Stimulated activated CD4-positive, alpha-beta T cell treated with anti-CD3 and anti-CD28 coated beads, Interleukin-1b, Interleukin-23, amount 100 ng/mL, for 48 hours (primary cell): Measurements from ENCODE around the gene TBC1D14.
"Not testable (repeated sequence)": the region's sequence is repeated elsewhere in the genome, so short reads cannot be mapped to it uniquely, and the experiment has no call there.

ENCODE experiments used
- DNase-seq: peaks from one replicate; pipeline ENCODE4 v3.0.0-alpha.2; 2020

TBC1D14 gene

DNA sequence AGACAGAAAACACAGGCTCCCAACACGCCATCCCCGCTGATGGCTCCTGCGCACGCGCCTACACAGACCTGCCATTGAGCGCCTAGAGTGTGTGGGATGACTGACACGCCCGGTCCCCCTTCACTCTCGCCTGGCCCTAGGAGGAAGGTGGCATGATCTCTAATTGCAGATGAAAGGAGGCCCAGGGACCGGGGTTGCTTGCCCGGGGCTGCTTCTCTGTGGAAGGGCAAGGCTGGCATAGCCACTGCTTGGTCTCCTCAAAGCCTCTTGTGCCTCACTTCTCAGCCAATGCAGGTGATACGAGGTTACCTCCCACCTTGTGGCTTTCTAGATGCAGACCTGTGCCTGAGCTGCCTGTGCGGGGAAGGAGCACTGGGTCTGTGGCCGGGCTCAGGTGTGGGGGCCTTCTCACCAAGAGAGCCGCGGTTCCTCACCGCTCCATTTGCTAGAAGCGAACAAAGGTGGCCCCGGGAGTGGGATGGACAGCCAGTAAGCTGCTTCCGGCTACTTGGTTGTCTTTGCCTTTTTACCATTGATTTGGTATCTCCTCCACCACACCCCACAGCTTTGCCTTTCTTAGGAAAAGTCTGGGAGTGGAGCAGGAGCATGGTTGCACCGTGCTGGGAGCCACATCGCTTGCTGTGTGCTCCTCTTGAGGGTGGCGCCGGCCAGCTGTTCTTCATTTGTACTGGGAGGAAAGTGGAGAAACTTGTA is 47.0 kb downstream of the TBC1D14 start:
- no peak for DNase-seq

GRCh38 chr4:6957148-6957520 is 47.5 kb downstream of the TBC1D14 start:
- no peak for DNase-seq

DNA sequence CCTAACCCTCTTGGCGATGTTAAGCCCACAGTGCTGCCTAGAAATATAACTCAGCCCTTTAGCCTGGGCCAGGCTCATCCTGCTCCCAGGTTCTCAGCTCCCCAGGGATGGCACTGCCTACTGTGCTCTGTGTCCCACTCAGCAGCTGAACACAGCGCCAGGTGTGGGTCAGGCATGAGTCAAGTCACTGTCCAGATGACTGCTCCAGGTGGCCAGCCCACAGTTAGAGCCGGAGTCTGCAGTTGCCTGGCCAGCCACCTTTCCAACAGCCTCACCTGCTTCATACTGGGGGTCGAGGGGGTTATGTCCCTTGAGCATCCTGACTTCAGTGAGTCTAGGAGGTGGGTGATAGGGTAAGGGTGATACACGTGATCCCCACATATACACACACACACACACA is 48.4 kb downstream of the TBC1D14 start:
- DNase-seq, result no peak

DNA sequence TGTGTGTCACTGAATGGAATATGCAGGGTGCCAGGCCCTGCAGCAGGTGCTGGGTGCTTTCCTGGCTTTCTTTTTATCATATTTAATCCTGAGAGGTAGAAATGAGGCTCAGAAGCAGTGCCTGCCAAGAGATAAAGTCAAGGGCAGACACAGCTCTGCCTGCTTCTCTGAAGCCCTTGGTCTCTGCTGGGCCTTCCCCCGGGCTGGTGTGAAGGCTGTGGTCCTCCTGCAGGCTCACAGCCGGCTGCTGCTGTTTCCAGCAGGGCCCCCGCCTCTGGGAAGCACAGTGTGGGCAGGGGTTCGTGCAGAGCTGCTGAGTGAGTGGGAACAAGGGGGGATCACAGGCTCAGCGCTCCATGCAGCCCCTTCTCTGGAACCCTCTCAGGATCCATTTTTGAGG is 49.6 kb downstream of the TBC1D14 start:
- no peak for DNase-seq

- DNase-seq, result no peak
Observed at GRCh38 chr4:6960154-6960553, 50.5 kb downstream of the TBC1D14 start.

DNA sequence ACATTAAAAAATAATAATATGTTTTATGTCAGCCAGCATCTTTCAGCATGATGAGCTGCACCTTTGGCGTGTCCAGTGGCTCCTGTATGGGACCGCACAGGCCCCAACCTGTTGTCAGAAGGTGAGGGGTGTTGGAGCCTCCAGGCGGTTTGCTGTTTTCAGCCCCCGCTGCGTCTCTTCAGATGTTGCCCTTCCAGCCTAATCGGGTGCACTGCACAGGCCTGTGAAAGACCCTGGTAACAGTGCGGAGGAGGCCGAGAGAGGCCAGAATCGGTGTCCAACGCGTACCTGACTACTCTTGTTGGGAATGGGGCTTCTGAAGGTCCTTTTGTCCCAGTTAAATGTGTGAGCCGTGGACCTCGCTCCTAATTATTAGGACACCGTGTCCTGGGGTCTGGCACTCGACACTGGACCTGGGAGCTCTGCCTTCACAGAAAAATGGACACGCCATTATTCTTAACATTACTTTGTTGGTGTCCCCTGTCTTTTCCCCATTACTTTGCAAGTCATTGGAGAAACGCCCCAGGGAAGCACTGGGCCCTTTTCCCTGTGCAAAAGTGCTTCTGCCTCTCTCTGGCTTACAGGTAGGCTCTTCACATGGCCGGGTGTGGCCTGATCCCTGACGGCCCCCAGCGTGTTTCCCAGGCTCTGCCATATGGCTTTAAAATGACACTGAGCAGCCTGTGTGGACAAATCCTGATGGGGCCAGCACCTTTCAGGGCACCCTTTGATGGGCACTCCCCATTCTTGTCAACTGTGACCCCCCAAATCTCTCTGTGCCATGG is 51.2 kb downstream of the TBC1D14 start:
- DNase-seq, result no peak

- DNase-seq, result no peak
Observed at GRCh38 chr4:6961496-6962210, 52.0 kb downstream of the TBC1D14 start.

DNA sequence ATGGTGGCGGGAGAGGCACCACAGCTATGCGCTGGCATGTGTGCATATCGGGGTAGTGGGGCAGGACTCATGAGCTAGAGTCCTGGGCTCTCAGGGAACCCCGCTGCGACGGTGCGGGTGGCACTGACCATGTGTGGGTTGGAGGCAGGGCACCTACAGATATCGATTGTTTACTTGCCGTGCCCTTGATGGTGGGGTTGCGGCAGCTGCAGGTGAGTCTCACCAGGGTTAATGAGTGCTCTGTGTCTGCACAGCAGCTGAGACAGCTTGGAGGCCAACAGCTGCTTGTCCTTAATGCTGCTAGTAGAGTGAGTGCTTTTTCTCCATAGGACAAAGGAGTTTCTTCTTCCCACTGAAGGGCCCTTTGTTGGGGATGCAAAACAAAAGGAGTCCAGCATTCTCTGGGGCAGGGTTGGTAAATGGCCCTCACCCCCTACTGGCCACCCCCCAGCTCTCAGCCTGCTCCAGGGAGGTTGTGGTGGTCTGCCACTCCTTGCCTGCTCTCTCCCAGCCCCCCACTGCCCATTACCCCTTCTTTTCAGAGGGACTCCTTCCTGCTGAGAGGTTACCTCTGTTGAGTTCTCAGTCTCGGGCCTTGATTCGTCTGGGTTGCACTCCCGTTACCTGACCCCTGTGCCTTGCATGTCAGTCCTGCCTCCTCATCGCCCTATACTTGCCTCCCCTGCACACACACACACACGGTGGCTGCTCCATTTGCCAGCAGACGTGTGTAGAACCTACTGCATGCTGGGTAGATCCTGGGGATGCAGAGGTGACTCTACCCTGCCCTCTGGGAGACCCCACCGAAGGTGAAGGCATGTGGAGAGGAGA is 52.8 kb downstream of the TBC1D14 start:
- DNase-seq, result no peak

DNA sequence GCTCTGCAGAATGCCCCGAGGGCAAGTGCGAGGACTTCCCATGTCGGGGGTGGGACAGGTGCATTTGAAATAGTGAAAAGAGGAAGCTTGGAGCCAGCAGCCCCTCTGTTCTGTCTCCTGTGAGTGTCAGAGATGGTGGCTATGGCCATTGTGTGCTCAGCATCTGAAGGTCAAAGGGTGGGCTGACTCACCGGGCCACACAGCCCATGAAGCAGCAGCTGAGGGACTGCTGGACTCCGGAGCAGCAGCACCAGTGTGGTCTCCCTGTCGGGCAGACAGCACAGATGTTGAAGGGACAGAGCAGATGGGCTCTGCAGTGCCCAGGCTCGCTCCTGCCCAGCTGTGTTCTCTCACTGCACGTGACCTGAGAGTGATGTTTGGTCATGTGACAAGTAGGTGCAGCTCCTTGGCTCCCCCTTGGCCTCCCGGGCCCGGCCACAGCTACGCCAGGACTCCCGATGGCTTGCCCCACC is 53.5 kb downstream of the TBC1D14 start:
- no peak for DNase-seq

DNA sequence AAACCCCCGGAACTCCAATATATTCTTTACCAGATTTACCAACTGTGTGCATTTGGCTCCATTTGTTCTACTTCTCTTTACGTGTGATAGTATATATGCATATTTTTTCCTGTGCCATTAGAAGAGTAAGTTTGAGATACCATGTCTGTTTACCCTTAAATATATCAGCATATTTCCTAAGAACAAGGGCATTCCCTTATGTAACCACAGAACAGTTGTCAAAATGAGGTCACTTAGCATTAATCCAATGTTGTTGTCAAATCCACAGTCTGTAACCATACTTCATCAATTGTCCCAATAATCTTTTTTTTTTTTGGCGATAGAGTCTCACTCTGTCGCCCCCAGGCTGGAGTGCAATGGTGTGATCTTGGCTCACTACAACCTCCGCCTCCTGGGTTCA is 55.2 kb downstream of the TBC1D14 start:
- DNase-seq, result no peak

- no peak for DNase-seq
Observed at GRCh38 chr4:6965329-6965728, 55.7 kb downstream of the TBC1D14 start.

DNA sequence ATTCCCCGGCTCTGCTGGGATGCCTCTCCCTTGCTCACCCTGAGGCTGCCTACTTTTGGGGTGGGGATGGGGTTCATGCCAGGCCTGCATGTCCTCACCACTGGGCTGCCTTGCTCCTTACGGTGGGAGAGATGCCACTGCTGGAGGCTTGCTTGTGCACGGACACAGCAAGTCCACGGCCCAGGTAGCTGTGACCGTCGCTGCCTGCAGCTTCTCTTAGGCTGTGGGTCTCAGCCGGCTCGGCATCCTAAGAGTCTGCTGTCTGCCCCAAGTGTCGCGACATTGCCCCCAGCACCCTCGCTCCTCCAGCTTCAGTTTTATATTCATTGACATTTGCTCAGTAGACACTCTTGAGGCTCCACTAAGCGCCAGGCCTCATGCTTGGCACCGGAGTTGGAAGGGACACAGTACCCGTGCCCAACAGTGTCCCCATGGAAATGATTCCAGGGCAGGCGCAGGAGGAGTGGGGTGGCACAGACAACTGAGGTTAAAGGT is 58.3 kb downstream of the TBC1D14 start:
- no peak for DNase-seq

- no peak for DNase-seq
Observed at GRCh38 chr4:6968496-6968895, 58.9 kb downstream of the TBC1D14 start.

- DNase-seq, result no peak
Observed at GRCh38 chr4:6969826-6970800, 60.5 kb downstream of the TBC1D14 start.

DNA sequence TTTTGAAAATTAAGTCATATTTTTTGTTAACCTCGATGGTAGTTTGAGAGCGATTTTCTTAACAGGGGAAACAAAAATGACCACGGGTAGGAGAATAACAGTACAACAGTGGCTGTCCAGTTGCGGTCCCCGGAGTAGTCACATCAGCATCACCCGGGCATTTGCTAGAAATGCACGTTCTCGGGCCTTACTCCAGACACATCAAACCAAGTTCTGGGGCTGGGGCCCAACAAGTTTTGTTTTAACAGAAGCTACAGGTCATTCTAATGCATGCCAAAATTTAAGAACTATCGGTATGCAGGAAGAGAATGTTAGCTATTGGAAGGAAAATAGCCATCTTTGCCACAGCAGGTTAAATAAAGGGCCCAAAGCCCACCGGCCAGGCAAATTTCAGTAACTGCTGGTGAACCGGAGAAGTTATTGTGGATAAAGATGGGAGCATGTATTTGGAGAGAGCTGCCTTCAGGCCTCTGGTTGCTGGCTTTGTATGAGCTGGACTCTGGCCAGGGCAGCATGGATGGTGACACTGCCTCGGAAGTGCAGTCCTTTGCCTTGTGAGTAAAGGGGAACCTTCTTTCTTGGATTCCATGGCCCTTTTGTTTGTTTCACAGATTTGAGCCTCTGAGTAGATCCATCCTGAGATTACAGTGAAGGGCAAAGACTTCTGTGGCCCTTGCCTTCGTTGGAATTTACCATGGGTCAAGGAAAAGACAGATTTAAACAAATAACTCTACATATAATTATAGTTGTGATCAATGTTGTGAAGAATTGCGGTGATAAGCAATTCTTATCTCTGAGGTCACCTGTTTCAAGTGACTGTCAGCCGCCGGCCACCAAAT is 62.1 kb downstream of the TBC1D14 start:
- DNase-seq, result no peak

DNA sequence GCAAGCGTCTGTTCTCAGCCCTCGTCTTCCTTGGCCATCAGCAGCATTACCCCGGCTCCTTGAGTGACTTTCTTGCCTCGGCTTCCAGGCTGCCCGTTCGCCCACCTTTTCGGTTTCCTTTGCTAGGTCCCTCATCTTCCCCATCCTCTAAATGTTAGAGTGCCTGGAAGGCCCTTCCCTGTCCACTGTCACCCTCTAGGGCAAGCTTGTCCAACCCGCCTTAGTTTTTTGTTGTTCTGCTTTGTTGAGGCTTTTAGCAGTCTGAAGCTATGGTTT is 62.7 kb downstream of the TBC1D14 start:
- no peak for DNase-seq

- DNase-seq, result no peak
Observed at GRCh38 chr4:6972911-6973310, 63.3 kb downstream of the TBC1D14 start.

GRCh38 chr4:6974138-6974848 is 64.7 kb downstream of the TBC1D14 start:
- DNase-seq, result peak; percentile 82

DNA sequence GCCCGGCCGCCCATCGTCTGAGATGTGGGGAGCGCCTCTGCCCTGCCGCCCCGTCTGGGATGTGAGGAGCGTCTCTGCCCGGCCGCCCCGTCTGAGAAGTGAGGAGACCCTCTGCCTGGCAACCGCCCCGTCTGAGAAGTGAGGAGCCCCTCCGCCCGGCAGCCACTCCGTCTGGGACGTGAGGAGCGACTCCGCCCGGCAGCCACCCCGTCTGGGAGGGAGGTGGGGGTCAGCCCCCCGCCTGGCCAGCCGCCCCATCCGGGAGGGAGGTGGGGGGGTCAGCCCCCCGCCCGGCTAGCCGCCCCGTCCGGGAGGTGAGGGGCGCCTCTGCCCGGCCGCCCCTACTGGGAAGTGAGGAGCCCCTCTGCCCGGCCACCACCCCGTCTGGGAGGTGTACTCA is 68.2 kb downstream of the TBC1D14 start:
- not testable (repeated sequence) for DNase-seq

GRCh38 chr4:6983544-6984142 is 74.0 kb downstream of the TBC1D14 start:
- no peak for DNase-seq
